ENCODE data around the gene SRPK2.
"Not testable (repeated sequence)": the region's sequence is repeated elsewhere in the genome, so short reads cannot be mapped to it uniquely, and the experiment has no call there.

Gene SRPK2

GRCh38 chr7:105268511-105269392 is 120.0 kb downstream of the SRPK2 start:
- no peak for DNase-seq (ENCODE audit: low read depth in 2 of 3, low spot score in 1 of 3)

GRCh38 chr7:105268056-105268455 is 120.7 kb downstream of the SRPK2 start:
- no peak for DNase-seq (ENCODE audit: low read depth in 2 of 3, low spot score in 1 of 3)

GRCh38 chr7:105267244-105267643 is 121.5 kb downstream of the SRPK2 start:
- no peak for DNase-seq (ENCODE audit: low read depth in 2 of 3, low spot score in 1 of 3)

GRCh38 chr7:105264707-105265106 is 124.0 kb downstream of the SRPK2 start:
- no peak for DNase-seq (ENCODE audit: low read depth in 2 of 3, low spot score in 1 of 3)

GRCh38 chr7:105261689-105262088 is 127.0 kb downstream of the SRPK2 start:
- no peak for DNase-seq (ENCODE audit: low read depth in 2 of 3, low spot score in 1 of 3)

- not testable (repeated sequence) for DNase-seq (ENCODE audit: low read depth in 2 of 3, low spot score in 1 of 3)
These were observed 128.4 kb downstream of the SRPK2 start for GRCh38 chr7:105260201-105260871.

GRCh38 chr7:105258919-105259318 is 129.8 kb downstream of the SRPK2 start:
- DNase-seq (ENCODE audit: low read depth in 2 of 3, low spot score in 1 of 3) = not testable (repeated sequence)

GRCh38 chr7:105257338-105257737 is 131.4 kb downstream of the SRPK2 start:
- DNase-seq (ENCODE audit: low read depth in 2 of 3, low spot score in 1 of 3) = no peak

- no peak for DNase-seq (ENCODE audit: low read depth in 2 of 3, low spot score in 1 of 3)
These were observed 131.9 kb downstream of the SRPK2 start for GRCh38 chr7:105256761-105257231.

- DNase-seq (ENCODE audit: low read depth in 2 of 3, low spot score in 1 of 3) = no peak
These were observed 138.0 kb downstream of the SRPK2 start for GRCh38 chr7:105250706-105251105.

- DNase-seq (ENCODE audit: low read depth in 2 of 3, low spot score in 1 of 3) = no peak
These were observed 138.5 kb downstream of the SRPK2 start for GRCh38 chr7:105250239-105250638.

- DNase-seq (ENCODE audit: low read depth in 2 of 3, low spot score in 1 of 3) = no peak
These were observed 139.5 kb downstream of the SRPK2 start for GRCh38 chr7:105249216-105249615.

GRCh38 chr7:105246679-105247078 is 142.0 kb downstream of the SRPK2 start:
- DNase-seq (ENCODE audit: low read depth in 2 of 3, low spot score in 1 of 3) = no peak

GRCh38 chr7:105246256-105246655 is 142.5 kb downstream of the SRPK2 start:
- DNase-seq (ENCODE audit: low read depth in 2 of 3, low spot score in 1 of 3) = no peak

GRCh38 chr7:105245398-105246114 is 143.2 kb downstream of the SRPK2 start:
- no peak for DNase-seq (ENCODE audit: low read depth in 2 of 3, low spot score in 1 of 3)

- DNase-seq (ENCODE audit: low read depth in 2 of 3, low spot score in 1 of 3) = no peak
These were observed 144.1 kb downstream of the SRPK2 start for GRCh38 chr7:105244594-105244993.

- DNase-seq (ENCODE audit: low read depth in 2 of 3, low spot score in 1 of 3) = no peak
These were observed 147.5 kb downstream of the SRPK2 start for GRCh38 chr7:105241198-105241597.

GRCh38 chr7:105238198-105238765 is 150.4 kb downstream of the SRPK2 start:
- no peak for DNase-seq (ENCODE audit: low read depth in 2 of 3, low spot score in 1 of 3)

- no peak for DNase-seq (ENCODE audit: low read depth in 2 of 3, low spot score in 1 of 3)
These were observed 153.8 kb downstream of the SRPK2 start for GRCh38 chr7:105234886-105235285.

GRCh38 chr7:105232829-105233291 is 155.9 kb downstream of the SRPK2 start:
- not testable (repeated sequence) for DNase-seq (ENCODE audit: low read depth in 2 of 3, low spot score in 1 of 3)

- no peak for DNase-seq (ENCODE audit: low read depth in 2 of 3, low spot score in 1 of 3)
These were observed 158.2 kb downstream of the SRPK2 start for GRCh38 chr7:105230486-105230885.

Measured in stimulated activated CD4-positive, alpha-beta T cell treated with anti-CD3 and anti-CD28 coated beads, Interleukin-12 subunit alpha, Interleukin-12 subunit beta, amount 100 ng/mL, for 48 hours (primary cell).